GM11168 (cell line): ENCODE data around the gene C7orf57.
"Not testable (repeated sequence)": the region's sequence is repeated elsewhere in the genome, so short reads cannot be mapped to it uniquely, and the experiment has no call there.

Experiments used
- in situ Hi-C: fragments of 300-500 bp; cut with MboI; formaldehyde crosslinking; loops from one replicate; pipeline ENCODE4 v1.12.0; 2022; ENCODE audit warnings: low sequenced_read_pairs; ENCODE audit not compliant: unreplicated experiment

Gene C7orf57

DNA sequence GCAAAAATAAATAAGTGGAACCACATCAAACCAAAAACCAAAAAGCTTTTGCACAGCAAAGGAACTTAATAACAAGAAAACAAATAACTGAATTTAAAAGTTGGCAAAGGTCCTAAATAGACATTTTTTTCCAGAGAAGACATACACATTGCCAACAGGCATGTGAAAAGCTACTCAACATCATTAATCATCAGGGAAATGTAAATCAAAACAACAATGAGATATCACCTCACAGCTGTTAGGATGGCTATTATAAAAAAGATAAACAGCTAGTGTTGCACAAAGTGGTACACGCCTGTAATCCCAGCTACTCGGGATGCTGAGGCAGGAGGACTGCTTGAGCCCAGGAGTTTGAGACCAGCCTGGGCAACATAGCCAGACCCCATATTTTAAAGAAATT lies 4.2 kb upstream of the C7orf57 start:
- in situ Hi-C loops: no loop called here

DNA sequence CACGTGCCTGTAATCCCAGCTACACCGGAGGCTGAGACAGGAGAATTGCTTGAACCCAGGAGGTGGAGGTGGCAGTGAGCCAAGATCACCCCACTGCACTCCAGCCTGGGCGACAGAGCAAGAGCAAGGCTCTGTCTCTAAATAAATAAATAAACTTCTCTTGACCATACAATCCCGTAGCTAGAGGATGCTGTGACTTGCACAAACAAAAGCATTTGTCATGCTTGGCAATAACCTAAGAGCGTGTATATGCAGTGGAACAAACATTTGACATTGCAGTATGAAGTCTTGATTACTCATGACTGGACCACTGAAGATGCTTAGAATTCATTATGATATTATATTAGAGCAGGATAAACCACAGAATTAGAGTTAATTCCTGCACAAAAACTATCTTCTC lies 1.4 kb upstream of the C7orf57 start:
- in situ Hi-C loops: no loop called here

DNA sequence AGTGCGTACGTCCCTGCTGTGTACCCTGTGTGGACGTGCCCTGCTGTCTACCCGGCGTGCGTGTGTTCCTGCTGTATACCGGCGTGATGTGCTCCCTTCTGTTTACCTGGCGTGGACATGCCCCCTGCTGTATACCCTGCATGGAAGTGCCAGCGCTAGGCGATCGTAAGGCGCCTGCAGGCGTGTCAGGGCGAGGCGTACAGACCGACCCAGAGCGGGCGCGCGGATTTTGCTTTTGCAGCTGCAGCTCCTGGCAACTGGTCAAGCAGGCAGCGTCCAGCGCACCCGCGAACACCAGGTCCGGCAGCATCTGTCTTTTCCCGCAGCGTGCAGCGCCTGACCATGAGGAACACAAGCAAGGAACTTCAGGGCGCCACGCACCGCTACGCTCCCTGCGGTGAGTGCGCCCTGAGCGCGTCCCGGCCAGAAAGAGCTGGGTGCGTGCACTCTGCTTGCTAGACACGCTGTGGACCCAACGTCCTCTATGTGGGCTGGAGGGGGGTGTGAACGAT lies 680 bp downstream of the C7orf57 start:
- in situ Hi-C loops: no loop called here

DNA sequence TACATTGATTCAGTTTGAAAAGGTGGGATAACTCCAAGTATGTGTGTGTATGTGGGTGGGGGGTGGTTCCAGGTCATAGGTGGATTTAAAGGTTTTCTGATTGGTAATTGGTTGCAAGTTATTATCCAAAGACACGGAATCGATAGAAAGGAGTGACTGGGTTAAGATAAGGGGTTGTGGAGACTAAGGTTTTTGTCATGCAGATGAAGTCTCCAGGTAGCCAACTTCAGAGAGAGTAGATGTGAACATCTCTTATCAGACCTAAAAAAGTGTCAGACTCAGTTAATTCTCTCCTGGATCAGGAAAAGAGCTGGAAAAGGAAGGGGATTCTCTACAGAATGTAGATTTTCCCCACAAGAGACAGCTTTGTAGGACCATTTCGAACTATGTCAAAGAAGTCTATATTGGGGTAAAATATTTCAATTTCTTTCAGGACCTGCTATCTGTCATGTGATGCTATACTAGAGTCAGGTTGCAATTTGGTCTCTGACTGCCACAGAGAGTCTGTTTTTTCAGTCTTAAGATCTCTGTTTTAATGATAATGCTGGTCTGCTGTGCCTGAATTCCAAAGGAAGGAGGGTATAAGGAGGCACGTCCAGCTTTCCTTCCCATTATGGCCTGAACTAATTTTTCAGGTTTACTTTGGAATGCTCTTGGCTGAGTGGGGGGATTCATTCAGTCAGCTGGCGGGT lies 3.6 kb downstream of the C7orf57 start:
- in situ Hi-C loops: no loop called here

DNA sequence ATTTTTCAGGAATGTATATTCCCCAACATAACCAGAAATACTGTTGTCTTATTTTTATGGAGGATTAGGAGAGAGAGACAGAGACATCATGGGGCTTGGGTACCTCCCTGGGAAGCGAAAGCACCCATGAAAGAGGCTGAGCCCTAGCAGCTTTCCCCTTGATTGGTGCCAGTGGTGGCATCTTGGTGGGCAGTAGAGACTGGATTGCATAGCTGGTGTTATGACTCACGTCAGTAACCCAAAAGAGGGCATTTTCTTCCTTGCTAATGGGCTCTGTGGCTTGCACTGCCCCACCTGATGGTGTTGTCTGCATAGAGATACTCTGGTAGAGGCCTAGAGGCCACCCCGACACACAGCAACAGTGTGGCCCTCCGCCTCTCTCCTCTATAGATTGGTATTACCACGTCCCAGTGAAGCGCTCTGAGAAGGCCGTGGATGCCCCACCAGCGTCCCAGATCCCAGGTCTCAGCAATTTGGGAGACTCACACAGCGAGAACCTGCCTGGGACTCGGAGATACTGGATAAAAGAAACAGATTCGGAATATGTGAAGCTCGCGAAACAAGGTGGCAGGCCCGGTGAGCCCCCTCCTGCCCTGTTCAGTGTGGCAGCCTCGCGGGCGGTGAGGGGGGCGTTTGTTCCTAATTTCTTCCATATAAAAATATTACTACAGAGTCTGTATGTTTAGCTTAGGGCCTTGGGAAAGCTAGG lies 5.8 kb downstream of the C7orf57 start:
- in situ Hi-C loops: no loop called here

DNA sequence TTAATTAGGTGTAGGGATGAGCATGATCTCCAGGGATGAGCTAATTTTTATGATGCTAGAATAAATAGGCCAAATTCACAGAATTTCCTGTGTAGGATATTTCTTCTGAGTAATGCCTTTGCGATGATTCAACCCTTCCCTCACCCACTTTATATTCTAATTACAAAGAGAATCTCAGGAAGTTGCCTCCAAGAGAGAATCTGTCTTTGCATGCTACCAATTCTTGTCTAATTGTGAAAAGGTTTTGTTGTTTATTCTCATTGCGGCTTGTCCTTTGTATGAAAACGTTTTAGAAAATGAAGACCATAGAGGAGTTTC lies 6.3 kb downstream of the C7orf57 start:
- in situ Hi-C loops: no loop called here

DNA sequence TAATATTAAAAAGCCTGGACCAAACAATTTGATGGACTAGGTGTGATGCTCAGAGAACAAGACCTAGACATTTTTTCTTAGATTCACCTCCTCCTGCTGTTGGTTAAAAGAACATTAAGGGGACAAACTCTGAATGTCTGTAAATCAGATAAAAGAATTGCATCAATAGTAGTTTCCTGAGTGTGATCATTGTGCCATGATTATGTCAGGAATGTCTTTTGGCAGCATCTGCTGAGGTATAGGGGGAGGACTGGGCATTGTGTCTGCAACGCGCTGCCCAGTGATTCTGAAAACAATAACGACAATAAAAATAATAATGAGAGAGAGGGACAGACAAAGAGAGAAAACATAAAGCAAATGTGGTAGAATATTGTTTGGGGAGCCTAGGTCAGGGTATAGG lies 6.9 kb downstream of the C7orf57 start:
- in situ Hi-C loops: no loop called here

DNA sequence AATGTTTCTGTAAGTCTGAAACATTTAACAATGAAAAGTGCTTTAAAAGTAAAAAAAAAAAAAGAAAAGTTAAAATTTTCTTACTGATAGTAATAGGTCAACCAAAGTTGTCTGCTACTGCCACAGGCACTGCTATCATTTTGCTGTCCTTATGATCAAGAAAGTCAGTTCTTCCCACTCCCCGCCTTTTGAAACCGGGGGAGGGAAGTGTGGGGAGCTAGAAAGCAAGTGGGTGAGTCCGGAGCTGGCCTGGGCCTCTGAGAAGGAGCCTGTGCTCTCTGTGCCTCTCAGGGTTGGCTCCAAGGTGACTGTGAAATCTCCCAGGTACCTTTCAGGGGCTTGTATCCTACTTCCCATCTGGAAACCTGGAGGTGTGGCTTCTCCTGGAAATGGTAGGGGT lies 7.3 kb downstream of the C7orf57 start:
- in situ Hi-C loops: no loop called here

DNA sequence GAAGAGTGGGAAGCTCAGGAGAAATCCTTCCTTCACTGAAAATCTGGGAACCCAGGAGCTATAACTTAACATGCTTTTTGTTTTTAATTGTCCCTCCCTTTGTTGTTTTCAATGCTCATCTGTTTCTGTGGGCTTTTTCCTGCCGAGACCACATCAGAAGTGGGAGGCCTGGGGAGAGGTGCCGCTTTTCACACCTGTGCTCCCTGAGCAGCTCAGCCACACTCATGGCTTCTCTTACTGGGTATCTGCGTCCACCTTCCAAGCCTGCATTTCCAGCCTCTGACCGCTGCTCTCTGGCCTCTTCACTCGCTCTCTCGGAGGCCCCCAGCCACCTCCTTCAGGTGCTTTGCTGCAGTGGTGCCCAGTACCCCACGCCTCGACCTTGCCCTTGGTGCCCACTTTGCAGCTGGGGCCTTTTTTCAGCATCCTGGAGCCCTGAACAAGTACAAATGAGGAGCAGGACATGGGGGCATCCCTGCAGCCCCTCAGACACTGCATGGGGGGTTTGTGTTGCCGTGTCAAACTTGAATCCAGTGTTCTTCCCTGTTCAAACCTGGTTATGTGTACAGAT lies 9.9 kb downstream of the C7orf57 start:
- in situ Hi-C loops: no loop called here

DNA sequence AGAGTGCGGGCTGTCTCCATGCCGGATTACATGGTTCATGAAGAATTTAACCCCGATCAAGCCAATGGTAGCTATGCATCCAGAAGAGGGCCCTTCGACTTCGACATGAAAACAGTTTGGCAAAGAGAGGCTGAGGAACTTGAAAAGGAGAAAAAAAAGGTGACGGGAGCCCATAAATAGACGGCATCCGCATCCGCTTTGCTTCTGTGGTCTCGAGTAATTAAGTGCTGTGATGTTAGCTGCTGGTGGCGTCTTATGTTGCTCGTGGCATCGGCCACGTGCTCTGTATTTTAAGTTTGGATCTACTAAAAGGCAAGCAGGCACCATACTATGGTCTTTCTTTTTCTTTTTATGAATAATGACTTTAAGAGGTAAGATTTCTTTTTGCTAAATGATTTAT lies 11.1 kb downstream of the C7orf57 start:
- in situ Hi-C loops: no loop called here

DNA sequence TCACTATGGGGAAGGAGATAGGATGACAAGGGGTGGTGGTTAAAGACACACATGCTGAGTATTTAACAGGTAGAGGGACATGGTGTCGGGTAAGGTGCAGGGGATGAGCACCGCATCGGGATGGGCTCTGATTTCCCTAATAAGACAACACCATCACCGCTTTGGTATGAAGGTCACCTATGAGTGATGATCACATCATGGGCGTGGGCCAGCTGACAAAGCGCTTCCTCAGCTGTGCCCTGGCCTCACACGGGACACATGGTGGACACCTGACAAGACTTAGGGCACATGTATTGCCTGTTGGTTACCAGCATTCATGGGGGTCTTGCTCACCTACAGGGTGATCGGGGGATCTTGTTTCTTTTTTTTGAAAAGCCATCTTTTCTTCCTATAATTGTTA lies 12.8 kb downstream of the C7orf57 start:
- in situ Hi-C loops: no loop called here

DNA sequence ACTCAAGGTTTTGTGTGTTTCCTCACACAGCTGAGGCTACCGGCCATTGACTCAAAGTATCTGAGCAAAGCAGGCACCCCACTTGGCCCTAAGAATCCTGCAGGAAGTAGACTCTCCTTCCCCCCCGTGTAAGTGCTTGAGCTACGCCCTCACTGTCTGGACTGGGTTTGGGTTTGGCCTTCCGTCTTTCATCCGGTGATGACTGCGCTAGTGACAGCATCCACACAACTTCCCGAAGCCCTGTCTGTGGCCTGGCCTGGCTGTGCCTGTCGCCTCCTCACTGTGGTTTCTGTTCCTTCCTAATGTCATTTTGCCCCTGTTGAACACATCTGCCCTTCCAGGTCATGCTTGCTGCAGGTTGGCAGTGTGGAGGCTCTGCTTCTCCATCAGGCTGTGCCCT lies 14.5 kb downstream of the C7orf57 start:
- in situ Hi-C loops: no loop called here

DNA sequence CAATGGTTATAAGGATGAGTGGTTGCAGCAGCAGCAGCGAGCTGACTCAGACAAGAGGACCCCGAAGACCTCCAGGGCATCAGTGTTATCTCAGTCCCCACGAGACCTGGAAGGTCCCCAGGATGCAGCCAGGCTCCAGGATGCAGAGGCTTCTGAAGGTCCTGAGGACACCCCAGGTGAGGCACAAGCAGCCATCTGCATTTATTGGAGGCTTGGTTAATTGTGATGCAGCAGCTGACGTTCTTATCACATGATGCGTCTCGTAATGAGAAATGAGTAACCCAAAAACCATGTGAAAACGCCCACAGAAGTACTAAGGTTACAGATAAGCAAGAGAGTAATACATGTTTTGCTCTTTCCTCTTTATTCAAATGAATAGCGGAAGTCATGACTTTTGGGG lies 17.4 kb downstream of the C7orf57 start:
- in situ Hi-C loops: no loop called here

DNA sequence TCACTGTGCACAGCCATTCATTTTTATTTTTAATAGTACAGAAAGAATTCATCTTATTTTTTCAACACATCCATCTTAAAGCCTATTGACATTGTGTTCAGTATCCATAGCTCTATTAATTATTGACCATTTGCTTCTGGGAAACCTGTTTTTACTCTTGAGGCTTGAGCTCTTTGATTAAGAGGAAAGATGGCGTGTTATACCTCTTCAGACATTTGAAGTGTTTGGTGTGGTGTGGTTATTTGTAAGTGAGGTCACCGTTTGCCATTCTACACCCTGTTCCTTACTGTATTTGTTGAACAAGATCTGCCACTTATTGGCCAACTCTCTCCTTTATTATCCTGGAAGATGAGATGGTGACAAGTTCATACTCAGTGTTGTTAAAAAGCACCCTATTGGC lies 18.4 kb downstream of the C7orf57 start:
- in situ Hi-C loops: no loop called here

DNA sequence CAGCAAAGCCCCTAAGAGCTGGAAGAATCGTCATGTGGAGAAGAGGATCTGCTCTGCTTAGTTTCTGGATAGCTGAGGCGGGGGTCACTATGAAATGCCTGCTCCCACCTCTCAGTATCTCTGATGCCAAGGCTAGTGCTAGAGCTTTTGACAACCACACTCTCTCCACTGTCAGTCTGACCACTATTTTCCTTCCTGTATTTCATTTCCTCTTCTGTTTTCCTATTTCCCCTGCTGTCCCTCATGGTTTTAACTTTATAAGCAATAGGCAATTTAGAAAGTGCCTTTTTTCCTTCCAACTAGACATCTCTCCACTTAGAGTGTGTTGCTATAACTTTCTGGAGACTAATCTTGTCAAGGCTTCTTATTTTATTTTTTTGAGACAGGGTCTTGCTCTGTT lies 23.6 kb downstream of the C7orf57 start:
- in situ Hi-C loops: no loop called here

DNA sequence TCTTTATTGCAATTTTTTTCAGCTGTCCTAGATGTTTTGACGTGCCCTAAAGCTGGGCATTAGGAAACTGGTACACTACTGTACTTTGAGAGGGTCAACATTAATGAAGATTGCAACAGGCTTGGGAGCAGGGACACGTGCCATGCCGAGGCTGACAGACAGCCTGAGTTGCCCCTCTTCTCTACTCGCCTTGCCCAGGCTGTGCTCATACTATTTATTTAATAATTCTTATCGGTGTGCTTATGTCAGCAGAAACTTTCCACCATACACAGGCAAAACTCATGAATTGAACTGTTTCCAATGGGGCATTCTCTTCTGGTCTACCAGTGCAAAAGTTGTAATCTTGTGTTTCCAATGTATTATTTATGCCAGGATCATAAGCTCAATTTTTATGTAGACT lies 24.4 kb downstream of the C7orf57 start:
- in situ Hi-C loops: no loop called here

DNA sequence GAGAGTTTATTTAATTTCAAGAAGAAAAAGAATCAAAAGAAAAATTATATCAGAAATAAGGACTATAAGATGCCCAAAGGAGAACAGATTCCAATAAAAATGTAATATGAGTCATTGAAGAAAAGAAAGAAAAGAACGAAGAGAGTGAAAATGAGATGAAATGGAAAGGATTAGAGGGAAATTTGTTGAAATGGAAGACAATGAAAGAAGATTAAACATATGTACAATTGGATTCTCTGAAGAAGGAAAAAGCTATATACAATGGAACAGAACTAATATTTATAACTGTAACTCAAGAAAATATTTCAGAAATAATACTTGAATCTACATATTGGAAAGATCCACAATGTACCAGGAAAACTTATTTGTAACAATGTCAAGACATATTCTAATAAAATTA lies 28.6 kb downstream of the C7orf57 start:
- in situ Hi-C loops: no loop called here

DNA sequence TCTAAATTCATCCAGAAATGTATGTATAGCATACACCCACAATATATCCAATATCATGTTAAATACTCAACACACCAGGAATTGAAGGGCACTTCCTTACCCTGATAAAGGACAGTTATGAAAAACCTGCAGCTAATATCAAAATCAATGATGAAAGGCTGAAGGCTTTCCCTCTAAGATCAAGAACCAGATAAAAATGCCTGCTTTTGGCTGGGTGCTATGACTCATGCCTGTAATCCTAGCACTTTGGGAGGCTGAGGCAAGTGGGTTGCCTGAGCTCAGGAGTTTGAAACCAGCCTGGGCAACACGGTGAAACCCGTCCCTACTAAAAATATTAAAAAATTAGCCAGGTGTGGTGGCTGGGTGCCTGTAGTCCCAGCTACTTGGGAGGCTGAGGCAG lies 32.1 kb downstream of the C7orf57 start:
- in situ Hi-C loops: no loop called here

DNA sequence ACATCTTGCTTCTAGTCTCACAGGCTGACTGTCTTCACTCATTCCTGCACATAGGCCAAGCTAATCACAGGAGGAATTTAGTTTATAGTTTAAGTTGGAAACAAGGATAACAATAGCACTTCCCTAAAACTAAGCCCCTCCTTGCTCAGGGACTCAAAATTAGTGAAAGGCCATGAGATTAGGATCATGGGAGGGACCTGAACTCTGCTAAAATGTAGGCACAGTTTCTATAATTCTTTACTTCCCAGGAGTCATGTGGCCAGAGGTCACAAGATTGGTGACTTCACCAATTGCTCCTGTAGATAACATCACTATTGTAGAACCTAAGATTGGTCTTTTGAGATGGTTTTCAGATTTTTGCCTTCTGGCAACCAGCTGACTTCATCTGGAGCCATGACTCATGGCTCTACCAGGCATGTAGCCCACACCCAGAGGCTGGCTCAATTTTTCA lies 38.9 kb downstream of the C7orf57 start:
- in situ Hi-C loops: no loop called here

DNA sequence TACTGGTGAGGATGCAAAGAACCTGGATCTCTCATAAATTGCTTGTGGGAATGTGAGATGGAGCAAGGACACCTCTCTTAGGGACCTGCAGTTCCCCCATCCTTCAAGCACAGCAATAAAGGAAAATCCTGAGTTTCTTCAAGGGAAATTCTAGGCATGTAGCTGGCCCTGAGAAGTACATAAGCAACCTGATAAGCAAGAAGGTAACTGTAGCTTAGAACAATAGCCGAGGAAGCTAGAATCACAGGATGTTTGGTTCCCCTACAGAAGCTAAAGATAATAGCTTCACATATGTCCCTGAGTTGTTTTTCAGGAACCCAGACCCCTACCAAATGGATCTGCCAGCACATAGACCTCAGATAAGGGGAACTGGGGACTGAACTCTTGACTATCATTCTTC lies 42.1 kb downstream of the C7orf57 start:
- in situ Hi-C loops: no loop called here

DNA sequence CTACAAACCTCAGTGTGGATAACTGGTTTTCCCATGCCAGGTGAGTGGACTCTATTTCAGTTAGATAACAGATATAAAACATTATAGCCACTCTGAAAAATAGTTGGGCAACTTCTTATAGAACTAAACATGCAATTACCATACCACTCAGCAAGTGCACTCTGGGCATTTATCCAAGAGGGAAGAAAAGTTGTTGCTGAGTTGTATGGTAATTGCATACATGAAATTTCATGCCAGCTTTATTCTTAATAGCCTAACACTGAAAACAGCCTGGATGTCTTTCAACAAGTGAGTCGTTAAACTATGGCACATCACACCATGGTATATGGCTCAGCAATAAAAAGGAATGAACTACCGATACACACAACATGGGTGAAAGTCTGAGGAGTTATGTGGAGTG lies 43.1 kb downstream of the C7orf57 start:
- in situ Hi-C loops: no loop called here

DNA sequence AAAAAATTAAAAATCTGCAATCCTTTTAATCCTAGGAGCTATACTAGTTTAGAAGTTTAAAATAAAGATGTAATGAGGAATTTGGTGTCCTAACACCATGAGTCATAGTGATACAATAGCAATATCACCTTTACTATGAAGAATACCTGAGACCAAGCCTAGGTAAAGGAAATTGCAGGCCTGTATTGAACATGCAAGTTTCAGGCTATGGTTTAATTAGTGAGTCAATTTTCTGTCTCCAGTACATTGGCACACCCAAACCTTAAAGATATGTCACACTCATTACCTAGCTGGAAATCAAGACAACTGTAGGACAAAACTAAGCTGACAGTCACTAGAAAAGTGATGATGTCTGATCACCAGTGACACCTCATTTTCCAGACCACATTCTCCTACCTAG lies 47.0 kb downstream of the C7orf57 start:
- in situ Hi-C loops: not testable (repeated sequence)
